Activated CD8-positive, alpha-beta memory T cell treated with anti-CD3 and anti-CD28 coated beads for 1 hour (primary cell): ENCODE results near the gene RPL38.

ENCODE experiments used
- DNase-seq, 2 donors: peaks; one replicate each; pipeline ENCODE4 v3.0.0-alpha.2; 2020; ENCODE audit warnings: low read depth in 1 of 2; ENCODE audit errors: extremely low read depth in 1 of 2

RPL38 gene

DNA sequence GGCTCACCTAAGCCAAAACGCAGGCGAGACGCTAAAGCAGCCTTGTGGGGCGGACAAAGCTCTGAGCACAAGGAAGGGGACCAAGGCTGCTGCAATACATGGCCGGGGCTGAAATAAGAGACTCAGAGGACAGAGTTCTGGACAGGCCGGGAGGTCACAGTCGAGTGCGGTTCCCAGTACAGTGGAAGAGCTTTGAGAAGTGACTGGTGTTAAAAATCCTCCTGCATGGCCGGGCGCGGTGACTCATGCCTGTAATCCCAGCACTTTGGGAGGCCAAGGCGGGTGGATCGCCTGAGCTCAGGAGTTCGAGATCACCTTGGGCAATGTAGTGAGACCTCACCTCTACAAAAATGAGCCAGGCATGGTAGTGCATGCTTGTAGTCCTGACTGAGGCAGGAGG, 20.4 kb downstream of the RPL38 start:
- no peak for DNase-seq

DNA sequence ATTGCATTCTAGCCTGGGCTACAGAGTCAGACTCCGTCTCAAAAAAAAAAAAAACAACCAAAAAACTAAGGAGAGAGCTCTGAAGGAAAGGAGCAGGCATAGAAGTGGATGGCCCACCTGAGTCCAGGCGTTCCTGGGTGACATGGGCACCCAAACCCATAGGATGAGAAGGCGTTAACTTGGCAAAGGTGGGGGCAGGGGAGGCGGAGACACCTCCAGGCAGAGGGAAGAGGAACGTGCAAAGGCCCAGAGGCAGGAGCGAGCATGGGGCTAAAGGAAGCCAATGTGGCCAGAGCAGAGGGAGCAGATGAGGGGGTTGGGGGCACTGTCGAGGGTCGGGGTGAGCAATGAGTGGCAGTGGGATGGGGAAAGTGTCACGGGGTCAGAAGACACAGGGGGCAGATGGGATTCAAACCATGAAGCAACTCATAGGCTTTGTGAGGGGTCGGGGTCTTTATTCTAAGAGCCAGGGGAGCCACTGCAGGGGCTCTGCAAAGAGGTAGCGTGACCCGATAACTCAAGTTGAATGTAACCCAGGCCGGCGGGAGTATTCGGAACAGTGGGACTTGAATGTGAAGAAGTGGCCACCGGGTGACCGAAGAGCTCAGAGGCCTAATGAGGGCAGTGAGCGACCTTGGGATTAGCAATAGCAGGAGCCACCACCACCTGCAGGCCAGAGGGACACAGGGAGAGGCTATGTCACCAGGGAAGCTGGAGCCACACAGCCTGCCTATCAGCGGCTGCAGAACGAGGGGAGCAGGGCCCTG, 21.7 kb downstream of the RPL38 start:
- no peak for DNase-seq

DNA sequence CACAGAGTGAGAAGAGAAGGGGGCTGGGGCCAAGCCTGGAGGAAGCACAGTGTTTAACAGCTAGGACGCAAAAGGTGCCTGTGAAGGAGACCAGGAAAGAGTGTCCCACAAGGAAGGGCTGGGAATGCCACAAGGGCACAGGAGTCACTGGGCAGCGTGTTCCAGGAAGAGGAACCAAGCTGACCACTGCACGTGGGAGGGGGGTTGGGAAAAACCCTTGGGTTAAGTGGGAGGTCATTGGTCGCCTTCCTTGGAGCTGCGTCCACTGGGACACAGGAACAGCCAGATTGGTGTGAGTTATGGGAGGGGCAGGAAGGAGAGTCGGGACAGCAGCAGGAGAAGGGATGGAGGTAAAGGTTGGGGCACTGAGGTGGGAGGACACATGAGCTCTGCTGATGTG, 22.8 kb downstream of the RPL38 start:
- DNase-seq, result no peak

DNA sequence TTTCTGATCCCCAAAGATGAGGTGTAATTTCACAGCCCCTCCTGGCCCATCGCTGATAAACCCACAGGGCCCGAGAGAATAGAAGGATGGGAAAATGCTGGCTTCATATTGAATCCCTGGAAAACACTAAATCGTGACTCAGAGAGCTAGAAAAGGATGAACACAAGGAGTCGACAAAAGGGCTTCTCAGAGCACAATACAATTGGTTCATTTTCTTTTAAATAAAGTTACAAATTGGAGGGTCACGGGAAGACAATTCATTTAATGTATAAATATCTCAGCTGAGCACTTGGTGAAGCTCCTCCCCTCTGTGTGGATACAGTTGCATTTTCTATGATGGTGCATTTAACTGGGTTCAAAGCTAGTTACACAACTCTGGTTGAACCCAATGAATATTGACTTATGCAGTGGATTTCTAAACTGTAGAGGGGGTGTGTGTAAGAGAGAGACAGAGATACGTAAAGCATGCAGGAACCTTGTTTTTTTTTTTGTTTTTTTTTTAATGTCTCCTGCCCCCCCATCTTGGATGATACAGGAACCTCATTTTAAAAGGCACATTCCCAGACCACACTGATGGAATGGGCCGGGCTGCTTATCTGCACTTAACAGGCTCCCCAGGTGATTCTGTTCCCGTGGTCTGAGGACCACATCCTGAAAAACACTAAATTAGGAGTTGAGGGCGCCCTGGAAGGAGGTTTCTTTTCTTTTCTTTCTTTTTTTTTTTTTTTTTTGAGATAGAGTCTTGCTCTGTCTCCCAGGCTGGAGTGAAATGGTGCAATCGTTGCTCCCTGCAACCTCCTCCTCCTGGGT, 24.0 kb downstream of the RPL38 start:
- no peak for DNase-seq

DNA sequence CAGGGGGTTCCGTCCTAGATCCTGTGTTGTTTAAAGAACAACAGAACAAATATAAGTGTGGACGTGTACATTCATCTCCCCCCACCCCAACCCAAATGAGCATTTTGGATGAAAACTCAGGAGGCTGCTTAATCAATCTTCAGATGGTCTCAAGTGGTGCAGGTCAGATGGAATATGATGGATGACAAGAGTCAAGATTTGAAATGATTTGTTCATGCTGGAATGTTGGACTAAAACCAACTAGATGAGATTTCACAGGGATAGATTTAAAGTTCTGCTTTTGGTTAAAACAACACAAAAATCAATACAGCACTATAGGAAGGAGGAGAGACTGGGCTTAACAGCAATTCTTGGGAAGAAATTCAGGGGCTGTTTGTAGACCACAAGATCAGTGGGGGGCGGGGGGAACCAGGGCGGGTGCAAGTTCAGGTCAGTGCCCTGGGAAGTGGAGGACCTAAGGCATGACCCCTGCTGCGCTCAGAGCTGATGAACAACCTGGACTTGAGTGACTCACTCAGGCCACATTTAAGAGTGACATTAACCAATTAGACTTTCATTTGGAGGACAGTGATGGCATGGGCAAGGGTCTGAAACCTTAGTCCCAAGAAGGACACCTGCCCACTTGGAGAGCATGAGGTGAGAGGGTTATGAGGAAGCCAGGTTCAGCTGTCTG, 25.0 kb downstream of the RPL38 start:
- no peak for DNase-seq

DNA sequence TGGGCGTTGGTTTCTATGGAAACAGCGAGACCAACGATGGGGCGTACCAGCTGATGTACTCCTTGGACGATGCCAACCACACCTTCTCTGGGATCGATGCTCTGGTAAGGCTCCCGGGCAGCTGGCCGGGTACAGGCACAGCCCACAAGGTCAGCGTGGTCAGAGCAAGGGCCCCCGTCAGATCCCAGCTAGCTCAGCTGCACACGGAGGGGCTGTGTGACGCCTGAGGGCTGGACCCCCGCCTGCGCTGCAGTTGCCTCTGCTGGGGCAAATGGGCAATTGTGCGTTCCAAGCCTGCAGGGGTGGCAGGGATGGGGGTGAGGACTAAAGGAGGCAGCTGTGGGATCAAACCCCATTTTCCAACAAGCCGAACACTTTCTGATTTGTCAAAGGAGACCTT, 27.4 kb downstream of the RPL38 start:
- DNase-seq, result no peak

DNA sequence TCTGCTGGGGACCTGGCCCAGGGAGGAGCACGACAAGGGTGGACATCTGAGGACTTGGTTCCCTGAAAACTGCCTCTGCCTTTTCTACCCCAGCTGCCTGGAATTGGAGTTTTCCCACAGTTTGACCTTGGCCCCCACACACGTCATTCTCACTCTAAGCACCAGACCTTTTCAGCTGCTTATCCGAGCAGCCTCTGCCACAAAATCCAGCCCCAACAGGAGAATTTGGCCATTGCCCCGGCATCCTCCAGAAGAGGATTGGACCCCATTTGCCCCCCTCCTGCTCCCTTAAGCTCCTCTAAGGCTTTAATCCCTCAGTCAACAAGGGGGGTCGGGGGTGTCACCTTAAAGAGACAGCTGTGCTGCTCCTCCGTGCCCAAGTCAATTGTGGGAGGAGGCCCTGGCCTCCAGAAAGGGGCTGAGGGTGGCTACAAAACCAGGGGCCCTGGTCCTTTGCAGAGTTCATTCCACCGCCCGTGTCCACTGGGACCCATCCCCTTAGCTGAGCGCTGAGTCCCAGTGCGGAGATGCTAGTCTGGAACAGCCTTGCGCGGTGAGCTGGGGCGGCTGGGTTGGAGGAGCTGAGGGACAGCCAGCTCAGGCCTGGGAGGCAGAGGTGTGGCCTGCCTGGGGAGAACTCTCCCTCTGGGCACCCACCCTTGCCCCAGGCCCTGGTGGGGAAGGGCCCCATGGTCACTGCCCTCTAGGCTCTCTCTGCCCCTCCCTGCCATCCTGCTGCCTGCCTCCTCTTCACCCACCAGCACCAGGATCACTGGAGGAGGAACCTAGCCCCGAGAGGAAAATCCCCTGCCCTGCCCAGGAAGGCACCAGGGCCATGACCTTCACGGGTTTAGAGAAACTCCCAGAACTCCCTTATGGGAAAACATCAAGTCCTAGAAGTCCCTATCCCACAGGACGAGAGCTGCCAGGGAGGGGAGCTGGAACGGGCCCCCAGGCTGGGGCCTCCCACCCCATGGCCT, 28.7 kb downstream of the RPL38 start:
- no peak for DNase-seq

DNA sequence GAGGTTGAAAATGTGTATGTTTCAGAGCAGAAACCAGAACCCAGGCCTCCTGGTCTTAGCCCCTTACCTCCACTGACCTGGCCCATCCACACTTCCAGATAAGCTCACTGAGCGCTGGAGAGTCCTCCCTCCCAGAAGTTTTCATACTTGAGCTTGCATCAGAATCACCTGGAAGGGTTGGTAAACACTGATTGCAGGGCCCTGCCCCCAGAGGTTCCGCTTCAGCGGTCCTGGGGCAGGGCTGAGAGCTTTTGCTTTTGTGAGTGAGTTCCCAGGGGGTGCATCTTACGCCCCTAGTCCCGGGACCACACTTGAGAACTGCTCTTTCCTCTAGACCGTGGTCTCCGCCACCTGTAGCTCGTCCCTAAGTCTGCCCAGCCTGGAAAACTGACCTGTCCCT, 30.5 kb downstream of the RPL38 start:
- DNase-seq, result no peak

DNA sequence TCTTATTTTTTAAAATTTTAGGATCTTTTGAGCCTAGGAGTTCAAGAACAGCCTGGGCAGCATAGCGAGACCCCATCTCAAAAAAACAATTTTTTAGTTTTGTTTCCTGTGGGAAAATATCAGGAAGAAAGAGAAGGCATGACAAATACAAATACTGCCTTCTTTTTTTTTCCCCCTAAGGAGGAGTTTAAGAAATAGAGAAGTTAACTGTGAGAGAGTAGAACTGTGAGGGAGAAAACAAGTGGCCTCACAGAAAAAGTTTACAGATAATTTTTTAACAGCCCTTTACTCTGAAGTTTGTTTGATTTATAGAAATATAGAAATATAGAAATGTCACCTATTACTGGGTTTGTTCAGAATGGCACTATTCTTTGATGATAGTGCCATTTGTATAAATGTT, 31.0 kb downstream of the RPL38 start:
- DNase-seq, result no peak

DNA sequence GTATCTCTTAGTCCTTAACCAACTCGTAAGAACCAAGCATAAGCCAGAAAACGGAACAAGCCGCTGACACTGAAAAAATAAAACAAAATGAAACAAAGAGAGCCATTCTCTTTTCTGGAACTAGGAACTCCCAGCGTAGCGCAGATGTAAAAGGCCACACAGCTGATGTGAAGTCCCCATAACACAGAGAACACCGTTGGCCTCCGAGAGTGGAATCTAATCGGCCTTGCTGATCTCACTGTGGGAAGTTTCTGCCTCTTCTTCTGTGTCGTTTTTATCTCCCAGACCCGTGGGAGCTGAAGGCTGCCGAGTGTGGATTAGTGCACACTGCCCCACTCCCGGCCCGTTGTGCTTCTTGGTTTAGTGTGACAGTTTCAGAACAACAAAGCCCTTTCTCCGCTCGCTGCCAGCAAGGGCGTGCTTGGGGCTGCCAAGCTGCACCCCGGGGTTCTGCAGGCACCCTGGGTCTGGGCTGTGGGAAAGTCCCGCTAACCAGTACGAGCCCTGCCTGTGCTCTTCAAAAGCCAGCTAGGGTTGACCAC, 31.6 kb downstream of the RPL38 start:
- DNase-seq, result no peak

DNA sequence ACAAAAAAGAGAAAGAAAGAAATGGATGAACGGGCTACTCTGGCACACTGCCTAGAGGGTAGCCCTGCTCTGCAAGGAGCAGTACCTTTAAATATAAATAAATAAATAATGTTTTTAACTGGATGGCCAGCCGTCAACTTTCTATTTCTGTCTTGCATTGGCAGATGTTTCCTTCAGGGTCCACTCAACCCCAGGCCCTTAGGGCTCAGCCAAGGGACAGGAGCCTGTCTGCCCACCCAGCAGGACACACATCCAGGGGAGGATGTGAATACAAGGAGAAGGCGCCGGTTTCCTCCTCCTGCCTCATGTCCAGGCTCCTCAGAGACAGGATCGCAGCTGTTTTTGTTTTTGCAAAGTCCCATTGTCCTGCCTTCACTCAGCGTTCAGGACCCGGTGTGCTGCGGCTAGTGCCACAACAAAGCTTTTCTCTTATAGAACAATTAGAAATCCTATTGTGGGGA, 32.5 kb downstream of the RPL38 start:
- no peak for DNase-seq

DNA sequence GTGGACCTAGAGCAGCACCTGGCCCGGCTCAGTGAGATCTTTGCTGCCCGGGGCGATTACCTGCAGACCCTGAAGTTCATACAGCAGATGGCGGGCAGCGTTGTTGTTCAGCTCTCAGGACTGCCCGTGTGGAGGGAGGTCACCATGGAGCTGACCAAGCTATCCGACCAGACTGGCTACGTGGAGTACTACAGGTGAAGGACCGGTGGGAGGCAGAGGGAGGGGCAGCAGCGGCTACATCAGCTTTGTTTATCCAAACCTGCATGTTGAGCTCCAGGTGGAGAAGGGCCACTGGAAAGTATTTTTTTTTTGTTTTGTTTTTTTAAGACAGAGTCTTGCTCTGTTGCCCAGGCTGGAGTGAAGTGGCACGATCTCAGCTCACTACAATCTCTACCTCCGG, 33.8 kb downstream of the RPL38 start:
- no peak for DNase-seq

DNA sequence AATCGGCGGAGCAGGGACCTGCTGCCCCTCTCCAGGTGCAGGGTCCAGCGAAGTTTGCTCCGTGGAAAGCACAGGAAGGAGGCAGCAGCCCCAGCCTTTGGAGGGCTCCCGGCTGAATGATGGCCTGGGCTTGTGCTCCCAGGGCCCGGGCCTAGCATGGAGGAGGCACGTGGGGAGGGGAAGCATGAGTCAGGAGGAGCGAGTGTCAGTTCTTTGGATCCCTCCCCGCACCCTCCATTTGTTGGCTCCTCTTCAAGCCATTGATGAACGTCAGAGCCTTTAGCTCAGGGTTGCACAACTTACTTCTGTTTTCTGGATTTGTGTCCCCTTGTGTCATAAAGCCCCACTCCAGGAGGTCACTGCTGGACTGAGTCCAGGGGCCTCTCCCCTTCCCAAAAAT, 35.7 kb downstream of the RPL38 start:
- no peak for DNase-seq

DNA sequence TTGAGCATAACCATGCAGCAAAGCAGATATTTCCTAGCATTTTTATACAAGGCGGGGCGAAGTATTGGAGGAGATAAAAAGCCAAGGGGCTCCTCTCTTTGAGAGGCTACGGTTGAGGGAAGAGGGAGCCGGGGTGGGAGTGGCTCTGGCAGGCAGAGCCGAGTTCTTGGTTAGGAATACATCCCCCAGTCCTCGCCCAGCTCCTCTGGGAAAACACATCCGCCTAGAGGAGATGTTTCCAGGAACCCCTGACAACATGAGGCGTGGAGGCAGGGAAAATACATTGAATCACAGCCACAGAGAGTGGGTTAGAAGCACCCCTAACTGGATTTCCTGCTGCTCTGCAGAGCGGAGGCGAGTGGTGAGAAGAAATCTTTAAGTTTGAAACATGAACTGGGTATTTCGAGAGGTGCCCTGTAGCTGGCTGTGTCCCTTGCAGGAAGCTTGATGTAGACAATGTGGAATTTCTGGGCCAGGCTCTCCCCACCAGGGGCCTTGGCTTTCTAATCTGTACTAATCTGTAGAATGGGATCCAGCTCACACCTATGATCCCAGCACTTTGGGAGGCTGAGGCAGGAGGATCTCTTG, 37.2 kb downstream of the RPL38 start:
- no peak for DNase-seq

DNA sequence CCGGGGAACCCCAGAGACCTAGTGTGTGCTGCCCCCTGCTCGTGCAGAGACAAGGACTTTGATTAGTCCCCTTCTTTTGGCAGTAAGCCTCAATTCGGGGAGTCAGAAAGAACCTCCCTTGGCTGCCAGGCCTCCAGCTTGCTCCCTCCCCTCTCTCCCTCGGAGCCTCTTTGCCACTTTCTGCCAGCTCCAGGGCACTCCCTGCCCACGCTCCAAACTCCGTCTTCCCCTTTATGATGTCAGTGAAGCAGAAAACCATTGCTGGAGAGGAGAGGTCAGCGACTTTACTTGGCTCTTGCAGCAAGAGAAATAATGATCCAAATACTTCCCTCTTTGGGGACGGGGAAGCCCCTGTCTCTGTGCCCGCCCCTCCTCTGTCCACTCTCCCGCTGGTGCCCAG, 38.0 kb downstream of the RPL38 start:
- DNase-seq, result no peak

DNA sequence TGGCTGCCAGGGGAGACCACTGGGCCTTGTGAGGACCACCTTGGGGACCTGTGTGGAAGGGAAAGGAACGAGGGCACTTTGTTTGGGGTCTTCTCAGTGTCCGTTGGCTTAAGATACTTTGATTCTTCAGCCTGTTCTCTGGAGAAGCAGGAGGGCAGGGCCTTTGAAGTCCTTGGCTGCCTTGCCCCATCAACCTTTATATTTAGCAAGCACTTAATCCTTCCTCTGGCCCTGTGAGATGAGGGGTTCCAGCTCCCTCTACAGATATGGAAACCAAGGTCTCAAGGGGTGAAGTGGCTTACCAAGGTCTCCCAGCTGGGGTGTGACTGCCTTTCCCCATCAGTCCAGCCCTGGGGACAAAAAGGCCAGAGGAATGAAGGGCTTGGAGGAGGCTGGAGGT, 38.4 kb downstream of the RPL38 start:
- DNase-seq, result no peak

DNA sequence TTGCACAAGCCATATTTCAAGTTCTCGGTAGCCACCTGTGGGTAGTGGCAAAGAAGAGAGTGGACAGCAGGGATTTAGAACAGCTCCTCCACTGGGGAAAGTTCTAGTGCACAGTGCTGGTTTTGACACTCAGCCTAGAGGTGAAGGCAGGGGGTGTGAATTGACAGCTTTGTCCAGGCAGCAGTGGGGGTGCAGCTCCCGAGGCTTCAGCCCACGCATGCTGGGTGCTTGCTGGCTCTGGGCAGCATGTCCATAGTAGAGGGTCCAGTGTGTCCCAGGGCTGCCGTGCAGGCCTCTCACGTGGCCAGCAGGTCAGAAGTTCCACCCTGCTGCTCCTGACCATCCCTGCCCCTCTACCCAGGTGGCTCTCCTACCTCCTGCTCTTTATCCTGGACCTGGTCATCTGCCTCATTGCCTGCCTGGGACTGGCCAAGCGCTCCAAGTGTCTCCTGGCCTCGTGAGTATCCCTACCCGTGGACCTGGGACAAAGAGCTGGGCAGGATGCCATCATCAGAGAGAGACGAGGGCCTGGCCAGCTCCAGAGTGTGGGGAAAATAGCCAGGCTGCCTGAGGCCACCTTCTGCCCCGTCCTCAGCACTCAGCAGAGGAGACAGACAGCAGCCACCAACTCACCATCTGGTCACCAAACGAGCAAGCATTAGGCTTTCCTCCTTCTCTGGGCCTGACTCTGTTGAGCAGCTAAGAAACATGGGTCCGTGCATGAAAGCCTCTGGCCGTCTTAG, 39.7 kb downstream of the RPL38 start:
- DNase-seq, result no peak

DNA sequence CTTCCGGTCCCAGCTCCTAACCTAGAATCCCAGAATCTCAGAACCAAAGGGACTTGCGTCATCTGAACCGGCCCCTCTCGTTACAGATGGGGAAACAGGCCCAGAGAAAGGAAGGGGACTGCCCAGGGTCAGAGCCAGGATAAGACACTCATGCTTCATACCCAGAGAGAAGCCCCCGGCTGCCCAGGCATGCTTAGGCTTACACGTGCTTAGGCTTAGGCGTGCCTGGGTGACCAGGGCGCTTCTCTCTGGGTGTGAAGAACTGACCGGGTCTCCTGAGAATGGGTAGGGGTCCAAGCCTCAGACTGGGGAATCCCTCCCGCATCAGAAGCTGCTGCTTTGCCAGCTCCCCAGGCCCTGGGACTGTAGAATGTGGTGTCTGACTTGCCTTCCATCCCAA, 40.6 kb downstream of the RPL38 start:
- no peak for DNase-seq

DNA sequence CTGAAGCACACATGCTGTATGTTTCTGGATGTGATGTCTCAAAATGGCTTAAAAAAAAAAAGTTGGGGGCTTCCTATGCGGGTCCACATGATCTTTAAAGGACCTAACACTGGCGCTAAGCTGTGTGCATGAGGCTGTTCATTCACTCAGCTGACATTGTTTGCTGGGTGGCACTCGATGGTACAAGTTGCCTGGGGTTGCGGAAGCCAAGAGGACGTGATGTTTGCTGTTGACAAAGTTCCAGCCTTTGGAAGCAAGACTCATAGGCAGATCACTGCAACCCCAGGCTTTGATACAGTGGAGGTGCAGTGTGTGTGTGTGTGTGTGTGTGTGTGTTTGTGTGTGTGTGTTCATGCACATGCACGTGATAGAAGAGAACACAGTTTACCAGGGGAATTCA, 41.1 kb downstream of the RPL38 start:
- no peak for DNase-seq
